Measurements from ENCODE around the gene PRODH2.

DNA sequence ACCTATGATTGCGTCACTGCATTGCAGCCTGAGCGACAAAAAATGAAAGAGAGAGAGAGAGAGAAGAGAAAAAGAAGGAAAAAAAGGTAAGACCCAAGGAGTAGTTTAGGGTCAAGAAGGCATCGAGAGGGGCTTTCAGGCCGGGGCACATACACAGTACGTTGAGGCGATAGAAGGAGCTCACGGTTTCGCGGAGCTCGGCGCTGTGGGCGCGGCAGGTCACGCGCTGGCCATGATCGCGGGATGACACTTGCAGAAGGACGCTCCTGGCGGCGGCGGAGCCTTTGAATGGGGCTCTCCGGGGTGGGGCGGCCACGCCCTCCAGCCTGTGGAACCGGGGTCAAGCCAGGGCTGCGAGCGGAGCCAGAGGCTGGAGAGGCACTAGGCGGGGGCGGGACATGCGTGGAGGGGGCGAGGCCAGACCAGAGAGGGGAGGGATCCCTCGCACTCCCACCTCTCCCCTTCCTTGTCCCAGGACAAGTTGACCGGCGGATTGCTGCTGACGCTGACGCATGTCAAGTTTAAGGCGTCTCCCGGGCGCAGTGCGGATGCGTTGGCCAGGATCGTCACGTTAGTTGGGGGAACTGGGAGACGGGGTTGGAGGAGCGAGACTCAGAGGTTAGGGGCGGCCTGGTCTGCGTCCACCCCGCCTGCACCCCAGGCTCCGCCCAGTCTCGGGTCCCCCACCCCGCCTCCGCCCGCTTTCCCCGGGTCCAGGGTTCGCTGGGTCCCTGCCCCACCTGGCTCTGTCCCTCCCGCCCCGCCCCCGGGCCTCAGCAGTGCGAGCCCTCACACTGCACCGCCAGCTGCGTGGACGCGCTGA is 32.8 kb upstream of the PRODH2 start:
- TF ChIP-seq, protein P1, sequence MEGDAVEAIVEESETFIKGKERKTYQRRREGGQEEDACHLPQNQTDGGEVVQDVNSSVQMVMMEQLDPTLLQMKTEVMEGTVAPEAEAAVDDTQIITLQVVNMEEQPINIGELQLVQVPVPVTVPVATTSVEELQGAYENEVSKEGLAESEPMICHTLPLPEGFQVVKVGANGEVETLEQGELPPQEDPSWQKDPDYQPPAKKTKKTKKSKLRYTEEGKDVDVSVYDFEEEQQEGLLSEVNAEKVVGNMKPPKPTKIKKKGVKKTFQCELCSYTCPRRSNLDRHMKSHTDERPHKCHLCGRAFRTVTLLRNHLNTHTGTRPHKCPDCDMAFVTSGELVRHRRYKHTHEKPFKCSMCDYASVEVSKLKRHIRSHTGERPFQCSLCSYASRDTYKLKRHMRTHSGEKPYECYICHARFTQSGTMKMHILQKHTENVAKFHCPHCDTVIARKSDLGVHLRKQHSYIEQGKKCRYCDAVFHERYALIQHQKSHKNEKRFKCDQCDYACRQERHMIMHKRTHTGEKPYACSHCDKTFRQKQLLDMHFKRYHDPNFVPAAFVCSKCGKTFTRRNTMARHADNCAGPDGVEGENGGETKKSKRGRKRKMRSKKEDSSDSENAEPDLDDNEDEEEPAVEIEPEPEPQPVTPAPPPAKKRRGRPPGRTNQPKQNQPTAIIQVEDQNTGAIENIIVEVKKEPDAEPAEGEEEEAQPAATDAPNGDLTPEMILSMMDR (conservative IDR thresholded peaks at IDR 0.05): no peak
- TF ChIP-seq EZH2 (IDR thresholded peaks at IDR 0.05; ENCODE audit: low read depth): no peak
